H9 (cell line): Measurements from ENCODE around the gene ADCY4. TPM values are rescaled to one million over a fixed set of nuclear protein-coding genes. Genes with fewer than 3 reads are reported as not detected.
"Not testable (repeated sequence)": the region's sequence is repeated elsewhere in the genome, so short reads cannot be mapped to it uniquely, and the experiment has no call there.

Source experiments
- DNase-seq: peaks from one replicate; pipeline ENCODE4 v3.0.0-alpha.2; 2017
- H2AFZ ChIP-seq: one replicate; pipeline ENCODE4 v1.6.1; 2013; ENCODE audit warnings: mild to moderate bottlenecking, low read length, control low read depth, moderate library complexity
- H2AK5ac ChIP-seq: 2 replicates; pipeline ENCODE4 v1.6.1; 2013; ENCODE audit warnings: low read length, control low read depth, mixed read lengths; ENCODE audit not compliant: insufficient read length
- H2BK120ac ChIP-seq: one replicate; pipeline ENCODE4 v1.6.1; 2013; ENCODE audit warnings: low read depth, mild to moderate bottlenecking, low read length, control low read depth, inconsistent platforms; ENCODE audit not compliant: poor library complexity, severe bottlenecking
- H2BK12ac ChIP-seq: 2 replicates; pipeline ENCODE4 v1.6.1; 2013; ENCODE audit warnings: low read length, control low read depth, mixed read lengths, low read depth; ENCODE audit not compliant: insufficient read length
- H2BK15ac ChIP-seq: 2 replicates; pipeline ENCODE4 v1.6.1; 2013; ENCODE audit warnings: low read depth, low read length, control low read depth
- H2BK20ac ChIP-seq: one replicate; pipeline ENCODE4 v1.6.1; 2013; ENCODE audit warnings: low read depth, mild to moderate bottlenecking, low read length, control low read depth, inconsistent platforms; ENCODE audit not compliant: poor library complexity, severe bottlenecking
- H2BK5ac ChIP-seq: 2 replicates; pipeline ENCODE4 v1.6.1; 2013; ENCODE audit warnings: low read length, control low read depth, mixed read lengths; ENCODE audit not compliant: insufficient read length
- H3K14ac ChIP-seq: 2 replicates; pipeline ENCODE4 v1.6.1; 2013; ENCODE audit warnings: low read length, control low read depth; ENCODE audit not compliant: insufficient read depth
- H3K18ac ChIP-seq: 2 replicates; pipeline ENCODE4 v1.6.1; 2013; ENCODE audit warnings: low read depth, mild to moderate bottlenecking, mixed read lengths, low read length, control low read depth; ENCODE audit not compliant: insufficient read length
- H3K23ac ChIP-seq: 2 replicates; pipeline ENCODE4 v1.6.1; 2013; ENCODE audit warnings: low read length, control low read depth, mixed read lengths, low read depth; ENCODE audit not compliant: insufficient read length
- H3K23me2 ChIP-seq: 2 replicates; pipeline ENCODE4 v1.6.1; 2013; ENCODE audit warnings: low read depth, mild to moderate bottlenecking, mixed read lengths, low read length, control low read depth; ENCODE audit not compliant: insufficient read length, poor library complexity, severe bottlenecking
- H3K27ac ChIP-seq: 2 replicates; pipeline ENCODE4 v1.5.1; 2013; ENCODE audit warnings: low read length, control low read depth, mixed read lengths, low read depth; ENCODE audit not compliant: insufficient read length
- H3K27me3 ChIP-seq: 2 replicates; pipeline ENCODE4 v1.6.1; 2013; ENCODE audit warnings: low read length, control low read depth, inconsistent platforms; ENCODE audit not compliant: insufficient read depth
- H3K4ac ChIP-seq: 2 replicates; pipeline ENCODE4 v1.6.1; 2013; ENCODE audit warnings: low read depth, mild to moderate bottlenecking, control low read depth, inconsistent platforms, low read length, moderate library complexity
- H3K4me1 ChIP-seq: 2 replicates; pipeline ENCODE4 v1.6.1; 2013; ENCODE audit warnings: low read length, control low read depth, inconsistent platforms; ENCODE audit not compliant: insufficient read depth
- H3K4me2 ChIP-seq: 2 replicates; pipeline ENCODE4 v1.6.1; 2013; ENCODE audit warnings: low read length, control low read depth, mixed read lengths; ENCODE audit not compliant: insufficient read length, insufficient read depth
- H3K56ac ChIP-seq: 2 replicates; pipeline ENCODE4 v1.6.1; 2013; ENCODE audit warnings: low read depth, mild to moderate bottlenecking, mixed read lengths, low read length, control low read depth; ENCODE audit not compliant: insufficient read length
- H3K79me1 ChIP-seq: 2 replicates; pipeline ENCODE4 v1.6.1; 2013; ENCODE audit warnings: low read depth, mild to moderate bottlenecking, moderate library complexity, low read length, control low read depth, inconsistent platforms; ENCODE audit not compliant: insufficient read depth, poor library complexity, severe bottlenecking
- H3K79me2 ChIP-seq: 2 replicates; pipeline ENCODE4 v1.6.1; 2013; ENCODE audit warnings: low read length, control low read depth, inconsistent platforms; ENCODE audit not compliant: insufficient read depth
- H3K9ac ChIP-seq: 2 replicates; pipeline ENCODE4 v1.6.1; 2013; ENCODE audit warnings: low read length, control low read depth, mixed read lengths; ENCODE audit not compliant: insufficient read length; ENCODE audit errors: extremely low read depth
- H3K9me3 ChIP-seq: one replicate; pipeline ENCODE4 v1.6.1; 2013; ENCODE audit warnings: low read depth, low read length, inconsistent platforms; ENCODE audit not compliant: control insufficient read depth
- H3T11ph ChIP-seq: one replicate; pipeline ENCODE4 v1.6.1; 2013; ENCODE audit warnings: mild to moderate bottlenecking, low read length, control low read depth, inconsistent platforms
- H4K20me1 ChIP-seq: one replicate; pipeline ENCODE4 v1.6.1; 2013; ENCODE audit not compliant: control insufficient read depth, insufficient read length, insufficient read depth
- H4K5ac ChIP-seq: 2 replicates; pipeline ENCODE4 v1.6.1; 2013; ENCODE audit warnings: low read depth, mild to moderate bottlenecking, mixed read lengths, low read length, control low read depth; ENCODE audit not compliant: insufficient read length
- H4K8ac ChIP-seq: replicated peaks from 2 replicates; pipeline ENCODE4 v1.6.1; 2013; ENCODE audit warnings: low read length, control low read depth, mixed read lengths, low read depth; ENCODE audit not compliant: insufficient read length
- H4K91ac ChIP-seq: 2 replicates; pipeline ENCODE4 v1.6.1; 2013; ENCODE audit warnings: low read depth, mild to moderate bottlenecking, moderate library complexity, mixed read lengths, low read length, control low read depth; ENCODE audit not compliant: insufficient read length
- H3K27ac Mint-ChIP-seq, 3 experiments: 2 replicates in 2 of 3; 3 replicates in 1 of 3; pipeline ENCODE4 v1.8.0; 2020 to 2021; ENCODE audit warnings: mixed read lengths in 3 of 3, mild to moderate bottlenecking in 1 of 3, moderate library complexity in 1 of 3
- H3K27me3 Mint-ChIP-seq: 2 replicates; pipeline ENCODE4 v1.8.0; 2021; ENCODE audit warnings: low read depth, mild to moderate bottlenecking, moderate library complexity, mixed read lengths
- H3K36me3 Mint-ChIP-seq, 3 experiments: 2 replicates in 2 of 3; 3 replicates in 1 of 3; pipeline ENCODE4 v1.8.0; 2020 to 2021; ENCODE audit warnings: low read depth in 3 of 3, mixed read lengths in 3 of 3; ENCODE audit not compliant: insufficient read depth in 1 of 3
- H3K4me1 Mint-ChIP-seq, 2 experiments: 2 replicates each; pipeline ENCODE4 v1.8.0; 2020; ENCODE audit warnings: mixed read lengths in 2 of 2
- H3K4me3 Mint-ChIP-seq, 2 experiments: 2 replicates in 1 of 2; 3 replicates in 1 of 2; pipeline ENCODE4 v1.8.0; 2020 to 2021; ENCODE audit warnings: mild to moderate bottlenecking in 2 of 2, mixed read lengths in 2 of 2, moderate library complexity in 1 of 2
- H3K9me3 Mint-ChIP-seq, 2 experiments: 2 replicates in 1 of 2; 3 replicates in 1 of 2; pipeline ENCODE4 v1.8.0; 2020; ENCODE audit warnings: mild to moderate bottlenecking in 2 of 2, mixed read lengths in 2 of 2, moderate library complexity in 1 of 2
- WGBS: extraction: QIAGEN DNeasy Blood & Tissue Kit; methylation state at CpG from one replicate; pipeline ENCODE4 v1.1.7; 2013; ENCODE audit warnings: missing lambda C conversion rate, low lambda C conversion rate, mixed read lengths; ENCODE audit not compliant: insufficient read length; ENCODE audit errors: extremely low coverage; 5-methylcytosine and 5-hydroxymethylcytosine counted together
- total RNA-seq: library from RNA; stranded (reverse); gene quantifications from 2 replicates; pipeline ENCODE4 v1.2.1, GENCODE V29; 2021
- TF ChIP-seq, protein P1 (sequence below): fragments of 200-600 bp; sonication (generic); conservative IDR thresholded peaks from 3 replicates; pipeline ENCODE4 v1.8.0; 2021; ENCODE audit warnings: antibody characterized with exemption, mild to moderate bottlenecking

The ADCY4 gene
- total RNA-seq, 1 experiment from 2014 or later, result 0.09 TPM

GRCh38 chr14:24355009-24355408 is 20.1 kb upstream of the ADCY4 start:
- no peak overlapping the region for H4K91ac ChIP-seq
- no peak overlapping the region for H2BK15ac ChIP-seq
- no peak overlapping the region for H3K4ac ChIP-seq
- Mint-ChIP-seq H3K4me3 (no peak overlapping the region), H3K36me3 (no peaks in the 10 kb centered on the region), H3K27me3 (peaks cover 68% of the 10 kb centered on the region), H3K27ac (no peak overlapping the region), H3K9me3 (no peaks in the 10 kb centered on the region; a peak in 1 of 5 replicates), H3K4me1 (no peaks in the 10 kb centered on the region)
- H3K14ac ChIP-seq, result no peak overlapping the region
- no peak overlapping the region for H3K23ac ChIP-seq
- H3K27ac ChIP-seq, result no peak overlapping the region
- H3K4me2 ChIP-seq, result no peak overlapping the region
- H3K79me2 ChIP-seq, result no peaks in the 10 kb centered on the region
- H3K4me1 ChIP-seq, result no peaks in the 10 kb centered on the region
- H4K5ac ChIP-seq, result no peak overlapping the region
- H2BK12ac ChIP-seq, result no peak overlapping the region
- no peaks in the 10 kb centered on the region; the same call in 1 of the 2 replicates for H3K27me3 ChIP-seq
- TF ChIP-seq, protein P1, sequence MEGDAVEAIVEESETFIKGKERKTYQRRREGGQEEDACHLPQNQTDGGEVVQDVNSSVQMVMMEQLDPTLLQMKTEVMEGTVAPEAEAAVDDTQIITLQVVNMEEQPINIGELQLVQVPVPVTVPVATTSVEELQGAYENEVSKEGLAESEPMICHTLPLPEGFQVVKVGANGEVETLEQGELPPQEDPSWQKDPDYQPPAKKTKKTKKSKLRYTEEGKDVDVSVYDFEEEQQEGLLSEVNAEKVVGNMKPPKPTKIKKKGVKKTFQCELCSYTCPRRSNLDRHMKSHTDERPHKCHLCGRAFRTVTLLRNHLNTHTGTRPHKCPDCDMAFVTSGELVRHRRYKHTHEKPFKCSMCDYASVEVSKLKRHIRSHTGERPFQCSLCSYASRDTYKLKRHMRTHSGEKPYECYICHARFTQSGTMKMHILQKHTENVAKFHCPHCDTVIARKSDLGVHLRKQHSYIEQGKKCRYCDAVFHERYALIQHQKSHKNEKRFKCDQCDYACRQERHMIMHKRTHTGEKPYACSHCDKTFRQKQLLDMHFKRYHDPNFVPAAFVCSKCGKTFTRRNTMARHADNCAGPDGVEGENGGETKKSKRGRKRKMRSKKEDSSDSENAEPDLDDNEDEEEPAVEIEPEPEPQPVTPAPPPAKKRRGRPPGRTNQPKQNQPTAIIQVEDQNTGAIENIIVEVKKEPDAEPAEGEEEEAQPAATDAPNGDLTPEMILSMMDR, result no peak
- no peak overlapping the region for H4K8ac ChIP-seq
- no peak overlapping the region for H3K56ac ChIP-seq
- WGBS, result no CpG with 5 or more reads among the region's 7 CpGs
- H3K23me2 ChIP-seq, result no peaks in the 10 kb centered on the region
- H3K18ac ChIP-seq, result no peak overlapping the region
- no peak overlapping the region for H2BK5ac ChIP-seq
- H2AK5ac ChIP-seq, result no peak overlapping the region
- no peak overlapping the region for H3T11ph ChIP-seq
- H3K9ac ChIP-seq, result no peak overlapping the region
- no peak overlapping the region for H2BK20ac ChIP-seq
- H4K20me1 ChIP-seq, result no peaks in the 10 kb centered on the region
- H2BK120ac ChIP-seq, result no peak overlapping the region
- no peaks in the 10 kb centered on the region for H3K9me3 ChIP-seq
- no peak for DNase-seq
- H2AFZ ChIP-seq, result no peak overlapping the region
- H3K79me1 ChIP-seq, result no peaks in the 10 kb centered on the region

DNA sequence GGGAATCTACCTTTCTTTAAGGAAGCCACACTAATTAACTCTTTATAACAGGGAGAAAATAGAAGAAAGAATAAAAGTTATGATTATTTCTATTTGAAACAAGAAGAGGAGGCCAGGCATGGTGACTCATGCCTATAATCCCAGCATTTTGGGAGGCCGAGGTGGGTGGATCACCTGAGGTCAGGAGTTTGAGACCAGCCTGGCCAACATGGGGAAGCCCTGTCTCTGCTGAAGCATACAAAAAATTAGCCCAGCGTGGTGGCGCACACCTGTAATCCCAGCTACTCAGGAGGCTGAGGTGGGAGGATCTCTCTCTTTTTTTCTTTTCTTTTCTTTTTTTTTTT is 19.6 kb upstream of the ADCY4 start:
- H3K4me1 Mint-ChIP-seq, H2BK12ac ChIP-seq, H3K9me3 Mint-ChIP-seq, H3K79me2 ChIP-seq, H4K91ac ChIP-seq, H2AK5ac ChIP-seq, H3K23ac ChIP-seq, H3T11ph ChIP-seq, H2BK120ac ChIP-seq, H2AFZ ChIP-seq, H3K18ac ChIP-seq, H2BK20ac ChIP-seq, H3K27ac Mint-ChIP-seq, H3K9ac ChIP-seq, H3K23me2 ChIP-seq, H3K4me2 ChIP-seq, H3K9me3 ChIP-seq, H3K27ac ChIP-seq, DNase-seq, H3K36me3 Mint-ChIP-seq, H3K14ac ChIP-seq, H3K4me1 ChIP-seq, H2BK15ac ChIP-seq, H3K56ac ChIP-seq, H3K27me3 ChIP-seq, H3K4me3 Mint-ChIP-seq, H2BK5ac ChIP-seq, H4K5ac ChIP-seq, H4K8ac ChIP-seq, H3K4ac ChIP-seq, H3K79me1 ChIP-seq, H4K20me1 ChIP-seq: not testable (repeated sequence)
- peaks cover 68% of the 10 kb centered on the region for H3K27me3 Mint-ChIP-seq
- no CpG with 5 or more reads among the region's 3 CpGs for WGBS
